Measurements from ENCODE around the gene A4GALT.

- TF ChIP-seq CTCF (IDR thresholded peaks at IDR 0.05) (no peak), POLR2AphosphoS5 (IDR thresholded peaks at IDR 0.05) (peak in 2 of 4 donors; percentile 28 to 36)
Observed at GRCh38 chr22:42645341-42645937, 75.2 kb downstream of the A4GALT start.
